Muscle of leg (tissue), 11 donors: ENCODE data around the gene LRRC15. TPM values are rescaled to one million over a fixed set of nuclear protein-coding genes. Genes with fewer than 3 reads are reported as not detected.

ENCODE experiments used
- DNase-seq: peaks from one replicate; pipeline ENCODE4 v3.0.0; 2013
- H3K27ac ChIP-seq: one replicate; pipeline ENCODE4 v1.5.1; 2013; ENCODE audit warnings: mild to moderate bottlenecking, low read length, control low read depth
- H3K27me3 ChIP-seq: one replicate; pipeline ENCODE4 v1.6.1; 2013; ENCODE audit warnings: low read length; ENCODE audit not compliant: control insufficient read depth, insufficient read depth
- H3K36me3 ChIP-seq: one replicate; pipeline ENCODE4 v1.6.1; 2013; ENCODE audit warnings: low read length; ENCODE audit not compliant: control insufficient read depth, insufficient read depth
- H3K4me1 ChIP-seq: one replicate; pipeline ENCODE4 v1.6.1; 2013; ENCODE audit warnings: low read length; ENCODE audit not compliant: control insufficient read depth, insufficient read depth
- H3K4me3 ChIP-seq: one replicate; pipeline ENCODE4 v1.5.1; 2013; ENCODE audit warnings: low read length, control low read depth
- H3K9me3 ChIP-seq: replicated peaks from 2 replicates; pipeline ENCODE4 v1.6.1; 2013; ENCODE audit warnings: low read depth, low read length; ENCODE audit not compliant: control insufficient read depth
- WGBS: methylation state at CpG from one replicate; pipeline ENCODE4 v1.1.5; 2013; ENCODE audit warnings: missing lambda C conversion rate; ENCODE audit not compliant: insufficient coverage; 5-methylcytosine and 5-hydroxymethylcytosine counted together
- polyA plus RNA-seq, 8 donors: library from polyadenylated mRNA; unstranded; fragments of 120-200 nt; gene quantifications; one replicate each; pipeline versions ENCODE4 v1.2.1 to v1.2.3, GENCODE V29; 2013; ENCODE audit warnings: inconsistent platforms in 1 of 8, low replicate concordance in 1 of 8; ENCODE audit not compliant: insufficient read length in 8 of 8, insufficient read depth in 1 of 8
- total RNA-seq: library from RNA; stranded (reverse); fragments of 120-200 nt; gene quantifications from one replicate; pipeline ENCODE4 v1.2.4, GENCODE V29; 2013

Gene LRRC15
- total and polyA plus RNA-seq, 9 donors, result 0.23 to 1.7 (median 0.61) TPM

DNA sequence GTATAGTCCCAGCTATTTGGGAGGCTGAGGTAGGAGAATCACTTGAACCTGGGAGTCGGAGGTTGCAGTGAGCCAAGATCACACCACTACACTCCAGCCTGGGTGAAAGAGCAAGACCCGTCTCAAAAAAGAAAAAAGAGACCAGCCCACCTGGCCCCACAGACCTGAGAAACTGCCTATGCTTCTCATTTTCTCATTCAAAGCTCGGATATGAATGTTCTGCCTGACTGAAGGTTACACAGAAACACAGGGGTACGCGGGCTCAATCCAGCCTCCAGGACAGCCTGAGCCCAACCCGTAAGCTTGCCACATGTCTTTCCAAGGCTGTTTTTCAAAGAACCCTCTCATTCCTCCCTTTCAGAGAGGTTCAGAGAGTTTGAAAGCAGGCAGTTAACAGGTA lies 9.7 kb upstream of the LRRC15 start:
- no peak overlapping the region for H3K4me3 ChIP-seq
- H3K27me3 ChIP-seq, result peaks cover 33% of the 10 kb centered on the region
- no peaks in the 10 kb centered on the region for H3K9me3 ChIP-seq
- no peak for DNase-seq
- H3K36me3 ChIP-seq, result no peaks in the 10 kb centered on the region
- H3K4me1 ChIP-seq, result peaks cover 6% of the 10 kb centered on the region
- no peak overlapping the region for H3K27ac ChIP-seq
- 84% methylated on average over 4 of the region's 6 CpGs for WGBS

DNA sequence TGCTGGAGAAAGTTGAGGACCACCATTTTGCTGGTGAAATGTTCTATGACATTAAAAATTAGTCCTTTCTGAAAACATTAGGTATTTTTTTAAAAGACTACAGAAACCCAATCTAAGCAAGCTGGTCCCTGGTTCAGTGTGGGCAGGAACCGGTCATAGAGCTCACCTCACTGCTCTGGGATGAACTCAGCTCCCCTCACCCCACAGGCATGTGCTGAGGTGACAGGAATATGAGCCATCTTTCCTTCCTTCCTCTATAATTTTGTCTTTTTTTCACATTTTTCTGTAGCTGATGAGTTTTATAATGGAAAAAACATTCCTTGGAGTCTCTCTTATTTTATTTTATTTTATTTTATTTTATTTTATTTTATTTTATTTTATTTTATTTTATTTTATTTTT lies 8.2 kb upstream of the LRRC15 start:
- no CpG with 5 or more reads among the region's 1 CpG for WGBS
- Histone ChIP-seq H3K27me3 (peaks cover 27% of the 10 kb centered on the region), H3K27ac (no peak overlapping the region), H3K4me3 (no peak overlapping the region), H3K9me3 (no peaks in the 10 kb centered on the region), H3K36me3 (no peaks in the 10 kb centered on the region), H3K4me1 (peaks cover 6% of the 10 kb centered on the region)
- DNase-seq, result no peak

DNA sequence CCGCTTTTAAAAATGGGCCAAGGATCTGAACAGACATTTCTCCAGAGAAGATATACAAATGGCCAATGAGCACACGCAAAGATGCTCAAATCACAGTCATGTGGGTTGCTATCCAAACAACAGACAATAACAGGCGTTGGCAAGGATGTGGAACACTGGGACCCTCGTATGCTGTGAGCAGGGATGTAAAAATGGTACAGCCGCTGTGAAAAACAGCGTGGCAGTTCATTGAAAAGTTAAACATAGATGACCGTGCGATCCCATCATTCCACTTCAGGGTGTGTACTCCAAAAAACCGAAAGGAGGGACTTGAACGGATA lies 6.7 kb upstream of the LRRC15 start:
- no peak overlapping the region for H3K27ac ChIP-seq
- no peak overlapping the region for H3K4me3 ChIP-seq
- no peaks in the 10 kb centered on the region for H3K36me3 ChIP-seq
- WGBS, result 60% methylated on average over 6 of the region's 10 CpGs
- peaks cover 6% of the 10 kb centered on the region for H3K4me1 ChIP-seq
- H3K27me3 ChIP-seq, result peaks cover 24% of the 10 kb centered on the region
- no peaks in the 10 kb centered on the region for H3K9me3 ChIP-seq
- no peak for DNase-seq

DNA sequence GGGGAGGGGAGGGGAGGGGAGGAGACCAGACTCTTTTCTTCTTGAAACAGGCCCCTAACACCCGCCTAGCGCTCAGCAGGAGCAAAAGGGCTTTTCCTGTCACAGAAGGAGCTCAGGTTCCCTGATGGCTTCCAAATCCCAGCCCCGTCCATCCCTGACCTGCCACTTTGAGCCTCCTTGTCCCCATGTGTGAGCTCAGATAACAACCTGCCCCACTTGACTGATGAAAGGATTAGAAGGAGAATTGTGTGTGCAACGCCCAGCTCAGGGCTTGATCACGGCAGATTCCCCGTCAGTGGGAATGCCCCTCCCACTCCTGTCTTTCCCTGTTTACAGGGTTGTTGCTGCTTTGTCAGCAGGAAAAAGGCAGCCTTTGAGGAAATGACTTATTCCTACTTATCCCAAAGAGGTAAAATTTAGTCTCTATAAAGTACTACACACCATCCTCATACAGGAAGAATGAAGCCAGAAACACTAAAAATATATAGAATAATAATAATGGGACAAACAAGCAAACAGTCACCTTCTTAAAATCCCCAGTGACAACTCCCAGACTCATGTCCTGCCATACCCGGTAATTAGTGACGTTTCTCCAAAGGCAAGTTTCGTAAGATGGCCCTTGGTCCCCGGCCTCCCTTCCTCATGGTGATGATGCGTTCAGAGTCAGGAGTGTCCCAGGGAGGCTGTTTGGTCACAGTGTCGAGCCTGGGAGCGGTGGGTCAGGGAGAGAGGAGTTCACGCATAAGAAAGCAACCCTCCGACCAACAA lies 6.1 kb upstream of the LRRC15 start:
- H3K27ac ChIP-seq, result no peak overlapping the region
- peaks cover 26% of the 10 kb centered on the region for H3K27me3 ChIP-seq
- no peak overlapping the region for H3K4me3 ChIP-seq
- 35% methylated on average over 4 of the region's 15 CpGs for WGBS
- no peaks in the 10 kb centered on the region for H3K36me3 ChIP-seq
- no peaks in the 10 kb centered on the region for H3K9me3 ChIP-seq
- H3K4me1 ChIP-seq, result peaks cover 6% of the 10 kb centered on the region
- DNase-seq, result no peak

DNA sequence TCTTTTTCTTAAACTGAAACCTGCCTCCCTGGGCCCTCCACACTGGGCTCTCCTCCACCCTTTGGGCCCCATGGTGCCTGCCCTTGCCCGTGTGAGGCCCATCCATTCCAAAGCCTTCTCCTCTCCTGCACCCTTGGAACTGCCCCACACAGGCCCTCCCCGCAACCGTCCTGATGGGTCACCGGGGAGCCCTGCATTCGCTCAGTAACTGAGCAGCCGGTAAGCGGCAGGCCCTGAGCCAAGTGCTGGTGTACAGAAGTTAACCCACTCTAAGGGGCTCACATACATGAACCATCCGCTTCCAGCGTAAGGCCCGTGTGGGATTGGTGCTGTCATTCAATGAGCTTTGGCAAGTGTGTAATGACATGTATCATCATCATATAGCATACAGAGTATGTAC lies 5.4 kb upstream of the LRRC15 start:
- Histone ChIP-seq H3K4me1 (peaks cover 6% of the 10 kb centered on the region), H3K27ac (no peak overlapping the region), H3K36me3 (no peaks in the 10 kb centered on the region), H3K9me3 (no peaks in the 10 kb centered on the region), H3K27me3 (peaks cover 29% of the 10 kb centered on the region), H3K4me3 (no peak overlapping the region)
- no peak for DNase-seq
- WGBS, result 7% methylated on average over 7 of the region's 10 CpGs

DNA sequence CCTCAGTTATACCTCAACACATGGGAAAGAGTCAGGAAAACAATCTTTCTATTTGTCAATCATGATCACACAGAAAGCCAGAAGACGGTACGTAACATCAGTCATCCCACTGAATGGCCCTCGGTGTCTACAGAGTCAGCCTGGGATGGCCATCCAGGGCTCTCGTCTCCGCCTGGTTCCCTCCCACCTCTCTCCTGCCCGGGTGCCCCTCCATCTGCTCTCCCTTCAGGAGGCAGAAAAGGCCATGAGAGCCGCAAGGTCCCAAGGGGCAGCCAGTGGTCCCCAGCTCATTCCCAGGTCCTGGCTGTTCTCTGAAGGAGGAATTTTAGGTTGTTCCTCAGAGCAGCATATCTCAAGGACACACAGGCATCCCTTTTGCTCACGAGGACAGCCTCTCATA lies 4.4 kb upstream of the LRRC15 start:
- peaks cover 33% of the 10 kb centered on the region for H3K27me3 ChIP-seq
- H3K4me3 ChIP-seq, result no peak overlapping the region
- no peaks in the 10 kb centered on the region for H3K36me3 ChIP-seq
- 75% methylated on average over 3 of the region's 8 CpGs for WGBS
- no peak overlapping the region for H3K27ac ChIP-seq
- DNase-seq, result no peak
- no peaks in the 10 kb centered on the region for H3K9me3 ChIP-seq
- H3K4me1 ChIP-seq, result peaks cover 15% of the 10 kb centered on the region

DNA sequence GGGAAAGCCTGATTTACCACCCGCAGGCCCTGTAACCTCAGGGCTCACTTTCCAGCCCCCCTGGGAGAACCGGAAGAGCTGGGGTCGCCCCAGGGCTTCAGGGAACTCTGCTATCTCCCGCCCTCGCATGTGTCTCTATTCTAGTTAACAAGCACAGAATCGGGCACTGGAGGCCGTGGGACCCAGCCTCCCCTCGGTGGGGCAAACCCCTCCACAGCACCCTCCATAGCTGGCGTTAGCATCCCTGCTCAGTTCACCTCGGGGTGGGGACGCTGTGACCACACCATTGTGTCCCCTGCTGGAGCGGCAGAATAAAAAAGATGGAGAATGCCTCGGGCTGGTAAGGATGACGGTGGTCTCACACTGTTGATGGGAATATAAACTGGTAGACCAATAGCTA lies 3.5 kb upstream of the LRRC15 start:
- no peak overlapping the region for H3K27ac ChIP-seq
- H3K27me3 ChIP-seq, result peaks cover 36% of the 10 kb centered on the region
- no peaks in the 10 kb centered on the region for H3K9me3 ChIP-seq
- 81% methylated on average over 8 of the region's 14 CpGs for WGBS
- H3K4me1 ChIP-seq, result peaks cover 23% of the 10 kb centered on the region
- no peaks in the 10 kb centered on the region for H3K36me3 ChIP-seq
- DNase-seq, result no peak
- H3K4me3 ChIP-seq, result no peak overlapping the region

DNA sequence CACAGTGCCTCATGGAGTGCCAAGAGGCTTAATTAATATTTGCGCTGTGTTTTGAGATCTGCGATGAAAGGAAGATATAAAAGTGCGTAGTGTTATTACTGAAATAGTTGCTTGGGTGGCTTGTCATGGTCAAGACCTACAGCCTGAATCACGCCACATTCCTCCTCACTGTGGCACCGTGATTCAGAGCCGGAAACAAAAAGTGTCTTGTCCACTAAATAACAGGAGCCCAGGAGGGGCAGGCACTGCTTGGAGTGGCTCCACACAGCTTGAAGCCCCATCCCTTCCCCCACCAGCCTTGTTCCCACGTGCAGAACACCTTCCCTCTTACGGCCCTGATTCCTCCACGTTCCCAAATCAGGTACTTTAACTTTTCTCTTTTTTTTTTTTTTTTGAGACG lies 1.2 kb upstream of the LRRC15 start:
- no peaks in the 10 kb centered on the region for H3K36me3 ChIP-seq
- no peak overlapping the region for H3K4me3 ChIP-seq
- 82% methylated on average over 6 of the region's 10 CpGs for WGBS
- H3K27me3 ChIP-seq, result peaks cover 37% of the 10 kb centered on the region
- H3K27ac ChIP-seq, result no peak overlapping the region
- DNase-seq, result no peak
- no peaks in the 10 kb centered on the region for H3K9me3 ChIP-seq
- H3K4me1 ChIP-seq, result peaks cover 31% of the 10 kb centered on the region

DNA sequence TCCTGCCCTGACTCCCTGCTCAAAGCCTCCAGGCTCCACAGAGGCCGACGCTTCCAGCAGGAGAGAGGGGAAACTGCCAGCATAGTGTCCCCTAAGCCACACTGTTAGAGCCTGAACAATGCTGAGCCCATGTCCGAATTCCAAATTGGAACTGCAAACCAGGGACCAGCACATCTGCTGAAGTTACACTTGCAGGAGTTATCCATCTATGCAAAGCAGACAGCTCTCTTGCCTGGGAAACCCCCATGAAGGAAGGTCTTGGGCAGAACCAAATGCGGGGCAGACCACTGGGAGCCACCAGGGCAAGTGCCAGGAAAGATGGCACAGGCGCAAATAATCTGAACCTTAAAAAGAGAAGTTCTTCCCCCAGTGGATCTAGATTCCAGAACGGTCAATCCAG lies 625 bp downstream of the LRRC15 start:
- H3K4me3 ChIP-seq, result no peak overlapping the region
- peak; percentile 52 for DNase-seq
- H3K36me3 ChIP-seq, result no peaks in the 10 kb centered on the region
- WGBS, result 57% methylated on average over 6 of the region's 6 CpGs
- no peaks in the 10 kb centered on the region for H3K9me3 ChIP-seq
- H3K27ac ChIP-seq, result no peak overlapping the region
- peaks cover 31% of the 10 kb centered on the region for H3K27me3 ChIP-seq
- H3K4me1 ChIP-seq, result peaks cover 42% of the 10 kb centered on the region

DNA sequence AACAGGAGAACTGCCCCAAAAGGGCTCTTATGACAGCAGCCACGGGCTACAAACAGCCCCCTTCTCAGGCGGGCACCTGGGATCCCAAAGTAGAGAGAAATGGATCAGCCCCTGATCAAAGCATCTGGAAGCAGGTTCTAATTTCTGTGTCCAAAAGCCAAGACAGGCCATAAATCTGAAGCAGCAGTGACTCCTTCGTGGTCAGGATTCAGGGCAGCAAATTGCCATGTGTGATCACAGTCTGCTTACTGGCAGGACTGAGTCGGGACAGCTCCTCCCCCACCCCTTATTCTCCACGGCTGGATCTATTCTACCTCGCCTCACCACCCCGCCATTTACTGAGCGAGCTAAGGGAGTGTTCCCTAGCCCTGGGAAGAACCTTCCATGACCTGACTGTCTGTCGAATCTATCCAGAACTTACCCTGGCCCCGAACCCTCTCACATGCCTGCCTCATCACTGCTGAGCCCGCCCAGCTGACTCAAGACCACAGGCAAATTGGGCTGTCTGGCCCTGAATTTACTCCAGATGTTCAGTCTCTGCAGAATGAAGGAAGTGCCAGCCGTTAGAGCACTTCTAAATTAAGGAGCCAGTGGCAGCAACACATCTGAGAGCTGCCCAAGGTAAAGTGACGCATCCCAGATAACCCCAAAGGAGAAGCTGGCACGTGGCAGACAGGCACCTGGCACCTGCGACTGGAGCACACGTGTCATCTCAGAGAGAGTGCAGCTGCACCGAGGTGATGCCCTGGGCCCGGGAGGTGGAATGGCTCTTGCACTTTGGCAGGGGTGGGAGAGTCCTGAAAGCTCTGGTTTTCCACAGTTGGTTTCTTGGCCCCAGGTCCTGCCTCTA lies 1.3 kb downstream of the LRRC15 start:
- WGBS, result 24% methylated on average over 15 of the region's 18 CpGs
- Histone ChIP-seq H3K27ac (peak overlapping the region; percentile 31), H3K4me3 (no peak overlapping the region), H3K4me1 (peaks cover 44% of the 10 kb centered on the region), H3K27me3 (peaks cover 31% of the 10 kb centered on the region), H3K9me3 (no peaks in the 10 kb centered on the region), H3K36me3 (no peaks in the 10 kb centered on the region)
- DNase-seq, result peak; percentile 73
